Measurements from ENCODE around the gene NRTN. TPM values are rescaled to one million over a fixed set of nuclear protein-coding genes. Genes with fewer than 3 reads are reported as not detected.
"Not testable (repeated sequence)": the region's sequence is repeated elsewhere in the genome, so short reads cannot be mapped to it uniquely, and the experiment has no call there.

The NRTN gene
- total RNA-seq, 2 experiments from 2014 or later, result not detected

DNA sequence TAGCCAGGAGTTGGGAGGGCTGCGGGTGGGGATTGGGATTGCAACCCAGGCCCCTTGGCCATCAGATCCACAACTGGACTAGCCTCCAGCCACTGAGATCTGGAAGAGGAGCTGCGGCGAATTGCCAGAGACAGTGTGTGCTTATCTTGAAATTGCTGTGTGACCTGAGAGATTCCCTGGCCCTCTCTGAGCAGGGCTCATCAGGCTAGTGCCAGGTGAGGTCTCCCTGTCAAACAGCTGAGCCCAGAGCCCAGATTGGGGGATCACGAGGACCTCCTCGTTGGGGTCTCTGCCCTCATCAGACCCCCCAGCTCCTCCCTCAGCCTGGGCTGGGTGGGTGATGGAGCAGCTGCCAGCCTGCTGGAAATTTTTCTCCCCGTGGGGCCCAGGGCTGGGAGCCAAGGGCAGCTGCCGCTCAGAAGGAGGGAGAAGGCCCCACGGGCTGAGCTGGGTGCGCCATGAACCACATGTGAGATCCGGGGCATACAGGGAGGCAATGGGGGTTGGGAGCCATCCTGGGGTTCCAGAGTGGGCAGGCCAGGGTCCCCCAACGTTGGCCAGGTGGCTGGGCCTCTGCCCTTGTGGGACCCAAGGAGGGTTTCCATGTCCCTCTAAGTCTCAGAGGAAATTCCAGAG lies 58.3 kb downstream of the NRTN start:
- no peaks in the 10 kb centered on the region for H3K9me3 Mint-ChIP-seq (ENCODE audit: low read depth)
- H3K4me3 Mint-ChIP-seq, result no peak overlapping the region
- no peaks in the 10 kb centered on the region for H3K4me1 Mint-ChIP-seq
- H3K36me3 Mint-ChIP-seq, result no peaks in the 10 kb centered on the region
- CTCF ChIA-PET, result no interaction called here
- no peak for ATAC-seq
- no peak for DNase-seq
- no peaks in the 10 kb centered on the region for H3K27me3 Mint-ChIP-seq
- H3K27ac Mint-ChIP-seq, result no peak overlapping the region

- Mint-ChIP-seq H3K9me3 (ENCODE audit: low read depth) (no peaks in the 10 kb centered on the region), H3K27me3 (no peaks in the 10 kb centered on the region), H3K36me3 (no peaks in the 10 kb centered on the region), H3K4me3 (no peak overlapping the region), H3K27ac (no peak overlapping the region), H3K4me1 (no peaks in the 10 kb centered on the region)
- DNase-seq (no peak), ATAC-seq (no peak)
- CTCF ChIA-PET, result no interaction called here
These were observed 59.3 kb downstream of the NRTN start for GRCh38 chr19:5864013-5864720.

DNA sequence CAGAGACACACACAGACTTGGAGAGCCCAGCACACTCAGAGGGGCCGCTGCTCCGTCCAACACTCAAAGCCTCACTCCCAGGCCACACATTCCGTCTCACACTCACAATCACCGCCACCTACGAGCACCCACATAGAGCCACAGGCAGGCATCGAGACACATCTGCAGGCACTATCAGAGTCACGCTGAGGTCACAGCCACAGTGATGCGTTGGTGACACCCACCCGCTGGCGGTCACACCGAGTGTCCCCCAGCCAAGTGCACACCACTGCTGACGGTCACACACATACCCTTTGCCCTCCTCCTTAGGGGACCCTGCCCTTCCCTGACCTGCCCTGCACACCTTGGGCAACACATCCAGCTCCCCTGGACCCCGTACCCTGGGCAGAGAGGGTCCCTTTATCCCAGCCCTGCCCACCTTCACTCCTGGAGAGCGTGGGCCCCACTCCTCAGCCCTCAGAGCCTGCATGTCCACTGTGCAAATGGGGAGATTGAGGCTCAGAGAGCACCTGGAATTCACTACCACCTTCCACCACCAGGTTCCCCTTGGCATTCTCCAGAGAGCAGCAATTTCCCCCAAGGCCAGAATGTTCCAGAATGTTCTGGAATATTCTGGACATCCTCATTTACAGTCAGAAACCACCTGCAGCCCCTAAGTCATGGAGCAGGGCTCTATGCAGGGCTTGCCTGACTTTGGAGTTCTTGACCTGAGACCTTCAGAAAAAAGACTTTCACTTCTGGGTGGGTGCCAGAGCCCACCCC lies 60.0 kb downstream of the NRTN start:
- no peaks in the 10 kb centered on the region for H3K27me3 Mint-ChIP-seq
- ATAC-seq, result no peak
- DNase-seq, result no peak
- H3K27ac Mint-ChIP-seq, result no peak overlapping the region
- CTCF ChIA-PET, result no interaction called here
- no peaks in the 10 kb centered on the region for H3K36me3 Mint-ChIP-seq
- no peaks in the 10 kb centered on the region for H3K9me3 Mint-ChIP-seq (ENCODE audit: low read depth)
- no peaks in the 10 kb centered on the region for H3K4me1 Mint-ChIP-seq
- no peak overlapping the region for H3K4me3 Mint-ChIP-seq

- Mint-ChIP-seq H3K4me3 (no peak overlapping the region), H3K9me3 (ENCODE audit: low read depth) (no peaks in the 10 kb centered on the region), H3K4me1 (no peaks in the 10 kb centered on the region), H3K27ac (no peak overlapping the region), H3K27me3 (no peaks in the 10 kb centered on the region), H3K36me3 (no peaks in the 10 kb centered on the region)
- ATAC-seq (no peak), DNase-seq (no peak)
- CTCF ChIA-PET, result no interaction called here
These were observed 60.9 kb downstream of the NRTN start for GRCh38 chr19:5865772-5866171.

DNA sequence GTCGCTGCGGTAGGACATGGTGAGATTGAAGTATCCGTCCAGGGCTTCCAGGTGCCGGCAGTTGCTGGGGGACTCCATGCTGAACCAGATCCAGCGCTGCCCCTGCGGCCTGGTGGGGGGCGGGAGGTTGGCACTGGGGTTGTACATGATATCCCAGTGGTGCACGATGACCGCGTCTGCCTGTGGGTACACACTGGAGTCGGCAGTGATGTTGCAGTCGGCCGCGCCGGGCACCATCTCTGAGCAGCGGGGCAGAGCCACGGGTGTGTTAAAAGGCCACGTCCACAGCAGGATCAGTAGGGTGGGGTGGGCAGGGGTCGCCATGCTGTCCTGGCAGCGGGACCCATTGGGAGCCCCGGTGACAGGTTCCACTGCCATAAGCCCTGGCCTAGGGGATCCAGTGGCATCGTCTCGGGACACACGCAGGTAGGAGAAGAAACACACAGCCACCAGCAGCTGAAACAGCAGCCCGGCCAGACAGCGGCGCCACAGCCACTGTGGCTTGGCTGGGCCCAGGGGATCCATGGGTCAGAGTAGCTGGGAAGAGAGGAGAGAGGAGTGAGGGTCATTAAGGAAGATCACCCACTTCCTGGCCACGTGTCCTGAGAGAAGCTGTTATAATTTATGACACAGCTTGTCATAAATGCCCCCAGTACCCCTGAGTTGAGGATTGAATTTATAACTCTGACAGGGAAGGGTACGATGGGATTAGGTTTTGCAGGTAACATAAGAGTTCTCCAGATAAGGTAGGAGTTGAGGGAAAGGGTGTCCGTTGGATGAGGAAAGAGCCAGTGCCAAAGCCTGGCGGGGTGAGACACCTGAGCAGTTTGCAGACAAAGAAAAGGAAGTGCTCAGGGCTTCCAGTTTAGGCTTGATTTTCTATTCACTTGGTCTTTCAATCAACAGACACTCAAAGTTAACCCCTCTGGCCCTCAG lies 62.6 kb downstream of the NRTN start:
- H3K4me1 Mint-ChIP-seq, result no peaks in the 10 kb centered on the region
- H3K27me3 Mint-ChIP-seq, result no peaks in the 10 kb centered on the region
- ATAC-seq (no peak), DNase-seq (no peak)
- no peak overlapping the region for H3K27ac Mint-ChIP-seq
- no peak overlapping the region for H3K4me3 Mint-ChIP-seq
- CTCF ChIA-PET, result no interaction called here
- H3K9me3 Mint-ChIP-seq (ENCODE audit: low read depth), result no peaks in the 10 kb centered on the region
- H3K36me3 Mint-ChIP-seq, result no peaks in the 10 kb centered on the region

DNA sequence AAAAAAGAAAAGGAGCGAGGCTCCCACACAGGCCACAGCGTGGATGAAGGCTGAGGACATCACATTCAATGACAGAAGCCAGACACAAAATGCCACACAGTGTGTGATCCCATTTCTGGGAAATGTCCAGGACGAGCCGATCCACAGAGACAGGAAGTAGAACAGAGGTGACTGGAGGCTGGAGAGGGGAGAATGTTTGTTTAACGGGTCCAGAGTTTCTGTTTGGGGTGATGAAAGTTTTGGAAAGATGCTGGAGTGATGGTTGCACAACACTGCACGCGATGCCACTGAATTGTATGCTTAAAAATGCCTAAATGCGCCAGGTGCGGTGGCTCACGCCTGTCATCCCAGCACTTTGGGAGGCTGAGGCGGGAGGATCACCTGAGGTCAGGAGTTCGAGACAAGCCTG lies 66.1 kb downstream of the NRTN start:
- ATAC-seq (no peak), DNase-seq (no peak)
- no peaks in the 10 kb centered on the region for H3K27me3 Mint-ChIP-seq
- no peaks in the 10 kb centered on the region for H3K4me1 Mint-ChIP-seq
- H3K27ac Mint-ChIP-seq, result no peak overlapping the region
- no peaks in the 10 kb centered on the region for H3K36me3 Mint-ChIP-seq
- no peaks in the 10 kb centered on the region for H3K9me3 Mint-ChIP-seq (ENCODE audit: low read depth)
- no peak overlapping the region for H3K4me3 Mint-ChIP-seq
- CTCF ChIA-PET, result no interaction called here

DNA sequence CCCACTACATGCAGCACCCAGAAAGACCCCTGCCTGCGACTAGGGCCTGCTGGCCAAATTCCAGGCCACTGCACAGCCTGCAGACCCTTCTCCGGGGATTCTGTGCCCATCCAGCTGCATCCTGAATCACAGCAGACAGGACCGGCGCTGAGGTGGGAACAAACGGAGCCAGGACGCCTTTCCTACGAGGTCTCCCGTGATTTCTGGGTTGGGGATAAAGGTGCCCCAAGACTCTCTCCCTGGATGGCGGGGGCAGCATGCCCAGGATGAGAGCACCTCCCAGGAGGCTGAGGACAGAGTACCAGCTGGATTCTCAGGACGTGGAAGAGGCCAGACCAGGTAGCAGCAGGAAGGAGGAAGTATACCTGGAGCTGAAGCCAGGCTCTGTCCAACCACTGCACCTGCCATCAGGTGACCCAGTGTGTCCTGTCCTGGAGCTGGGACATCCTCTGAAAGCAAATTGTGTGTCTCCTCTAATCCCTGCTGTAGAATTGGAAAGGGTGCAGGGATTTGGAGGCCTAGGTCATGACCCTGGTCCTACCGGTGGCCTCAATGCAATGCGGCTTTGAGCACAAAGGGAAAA lies 68.8 kb downstream of the NRTN start:
- DNase-seq (no peak), ATAC-seq (no peak)
- no peak overlapping the region for H3K27ac Mint-ChIP-seq
- CTCF ChIA-PET, result no interaction called here
- no peaks in the 10 kb centered on the region for H3K27me3 Mint-ChIP-seq
- no peaks in the 10 kb centered on the region for H3K9me3 Mint-ChIP-seq (ENCODE audit: low read depth)
- no peaks in the 10 kb centered on the region for H3K4me1 Mint-ChIP-seq
- no peaks in the 10 kb centered on the region for H3K36me3 Mint-ChIP-seq
- H3K4me3 Mint-ChIP-seq, result no peak overlapping the region

DNA sequence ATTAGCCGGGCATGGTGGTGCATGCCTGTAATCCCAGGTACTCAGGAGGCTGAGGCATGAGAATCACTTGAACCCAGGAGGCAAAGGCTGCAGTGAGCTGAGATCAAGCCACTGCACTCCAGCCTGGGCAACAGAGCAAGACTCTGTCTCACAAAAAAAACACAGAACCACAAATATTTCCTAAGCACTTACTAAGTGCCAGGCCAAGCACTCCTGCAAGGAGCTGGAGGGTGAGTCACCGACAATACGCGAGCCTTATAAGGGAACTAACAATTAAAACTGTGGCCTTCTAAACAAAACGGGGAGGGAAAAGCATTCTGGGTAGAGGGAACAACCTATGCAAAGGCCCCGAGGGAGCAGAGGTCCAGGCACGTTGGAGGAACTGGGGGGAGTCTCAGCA lies 69.6 kb downstream of the NRTN start:
- H3K36me3 Mint-ChIP-seq; CTCF ChIA-PET; H3K4me1 Mint-ChIP-seq; ATAC-seq; H3K9me3 Mint-ChIP-seq (ENCODE audit: low read depth); DNase-seq; H3K27ac Mint-ChIP-seq; H3K4me3 Mint-ChIP-seq; H3K27me3 Mint-ChIP-seq: not testable (repeated sequence)

DNA sequence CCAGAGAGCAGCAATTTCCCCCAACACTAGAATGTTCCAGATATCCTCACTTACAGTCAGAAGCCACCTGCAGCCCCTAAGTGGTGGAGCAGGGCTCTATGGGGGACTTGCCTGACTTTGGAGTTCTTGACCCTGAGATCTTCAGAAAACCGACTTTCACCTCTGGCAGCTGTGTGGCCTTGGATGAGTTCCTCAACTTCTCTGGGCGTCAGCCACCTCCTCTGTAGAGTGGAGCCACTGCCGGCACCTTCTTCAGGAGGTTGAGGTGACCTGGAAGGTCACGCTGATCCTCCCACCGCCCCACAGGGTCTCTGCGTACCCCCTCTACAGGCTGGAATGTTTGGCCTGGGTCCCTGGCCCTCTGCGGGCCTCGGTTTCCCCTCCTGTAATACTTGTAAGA lies 72.6 kb downstream of the NRTN start:
- H3K9me3 Mint-ChIP-seq (ENCODE audit: low read depth), result no peaks in the 10 kb centered on the region

DNA sequence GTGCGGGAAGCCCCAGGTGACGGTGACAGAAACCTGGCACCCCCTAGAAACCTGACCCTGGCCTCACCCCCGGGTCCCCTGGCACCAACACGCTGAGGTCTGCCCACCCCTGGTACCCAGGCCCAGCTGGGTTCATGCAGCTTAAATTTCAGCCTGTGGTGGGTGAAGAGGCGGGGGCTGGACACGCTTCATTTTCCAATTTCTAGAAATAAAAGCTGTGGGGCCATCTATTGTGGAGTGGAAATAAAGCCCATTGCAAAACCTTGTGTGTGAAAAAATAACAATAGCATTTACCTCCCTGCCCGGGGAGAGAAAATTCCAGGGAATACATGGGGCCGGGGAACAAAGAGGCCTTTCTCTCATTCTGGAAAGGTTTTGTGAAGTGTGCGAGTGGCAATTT lies 73.0 kb downstream of the NRTN start:
- no peak for ATAC-seq
- no peaks in the 10 kb centered on the region for H3K4me1 Mint-ChIP-seq

More for the DNA sequence above, 72.6 kb downstream of the NRTN start:
- CTCF ChIA-PET, result no interaction called here
- H3K27me3 Mint-ChIP-seq, result peaks cover 7% of the 10 kb centered on the region
- no peaks in the 10 kb centered on the region for H3K4me1 Mint-ChIP-seq
- no peak overlapping the region for H3K27ac Mint-ChIP-seq
- H3K36me3 Mint-ChIP-seq, result no peaks in the 10 kb centered on the region
- ATAC-seq, result no peak
- no peak for DNase-seq
- H3K4me3 Mint-ChIP-seq, result no peak overlapping the region

More for the DNA sequence above, 73.0 kb downstream of the NRTN start:
- Mint-ChIP-seq H3K9me3 (ENCODE audit: low read depth) (no peaks in the 10 kb centered on the region), H3K4me3 (no peak overlapping the region), H3K27me3 (peaks cover 9% of the 10 kb centered on the region), H3K36me3 (no peaks in the 10 kb centered on the region), H3K27ac (no peak overlapping the region)
- DNase-seq, result no peak
- CTCF ChIA-PET, result no interaction called here
